SW480 (cell line): ENCODE measurements around the gene ZFYVE1.
A peak's percentile ranks its signal among the peaks of the same experiment; 100 is the strongest.
"Not testable (repeated sequence)": the region's sequence is repeated elsewhere in the genome, so short reads cannot be mapped to it uniquely, and the experiment has no call there.

ENCODE experiments used
- DNase-seq: peaks from one replicate; pipeline ENCODE4 v3.0.0-alpha.2; 2016; ENCODE audit warnings: low spot score

Gene ZFYVE1, protein sequence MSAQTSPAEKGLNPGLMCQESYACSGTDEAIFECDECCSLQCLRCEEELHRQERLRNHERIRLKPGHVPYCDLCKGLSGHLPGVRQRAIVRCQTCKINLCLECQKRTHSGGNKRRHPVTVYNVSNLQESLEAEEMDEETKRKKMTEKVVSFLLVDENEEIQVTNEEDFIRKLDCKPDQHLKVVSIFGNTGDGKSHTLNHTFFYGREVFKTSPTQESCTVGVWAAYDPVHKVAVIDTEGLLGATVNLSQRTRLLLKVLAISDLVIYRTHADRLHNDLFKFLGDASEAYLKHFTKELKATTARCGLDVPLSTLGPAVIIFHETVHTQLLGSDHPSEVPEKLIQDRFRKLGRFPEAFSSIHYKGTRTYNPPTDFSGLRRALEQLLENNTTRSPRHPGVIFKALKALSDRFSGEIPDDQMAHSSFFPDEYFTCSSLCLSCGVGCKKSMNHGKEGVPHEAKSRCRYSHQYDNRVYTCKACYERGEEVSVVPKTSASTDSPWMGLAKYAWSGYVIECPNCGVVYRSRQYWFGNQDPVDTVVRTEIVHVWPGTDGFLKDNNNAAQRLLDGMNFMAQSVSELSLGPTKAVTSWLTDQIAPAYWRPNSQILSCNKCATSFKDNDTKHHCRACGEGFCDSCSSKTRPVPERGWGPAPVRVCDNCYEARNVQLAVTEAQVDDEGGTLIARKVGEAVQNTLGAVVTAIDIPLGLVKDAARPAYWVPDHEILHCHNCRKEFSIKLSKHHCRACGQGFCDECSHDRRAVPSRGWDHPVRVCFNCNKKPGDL

DNA sequence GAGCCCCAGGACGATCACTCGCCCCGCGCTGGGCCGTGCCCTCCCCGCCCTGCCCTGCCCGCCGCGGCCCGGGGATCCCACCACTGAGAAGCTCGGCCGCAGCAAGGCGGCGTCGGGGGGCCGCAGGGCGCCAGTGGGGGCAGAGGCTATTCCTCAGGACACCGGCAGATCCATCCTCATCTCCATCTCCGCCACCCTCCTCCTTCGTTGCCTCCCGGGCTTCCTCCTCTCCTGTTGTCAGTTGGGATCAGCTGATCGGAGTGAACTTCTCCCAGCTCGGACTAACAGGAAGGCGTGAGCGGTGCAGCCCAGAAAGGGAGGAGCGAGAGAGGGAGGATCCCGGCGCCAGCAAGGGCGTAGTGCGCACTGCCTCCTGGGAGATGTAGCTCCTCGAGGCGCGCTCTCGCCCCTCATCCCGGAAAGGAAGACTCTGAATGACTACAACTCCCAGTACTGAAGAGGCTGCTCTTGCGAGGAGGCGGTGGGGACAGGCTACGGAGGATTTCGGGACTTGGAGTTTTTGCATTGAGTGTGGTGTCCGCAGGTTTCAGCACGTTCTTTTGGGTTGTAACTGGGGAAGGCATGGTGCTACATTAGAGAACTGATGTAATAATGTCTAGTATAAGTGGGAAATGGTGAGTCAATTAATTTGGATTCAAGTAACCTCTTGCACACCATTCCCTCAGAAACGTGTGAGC, at the start of gene ZFYVE1:
Gene ZFYVE1, minus strand, starts transcription at position 262 of the 698 bp plus-strand sequence. CDS start 2,598 bp downstream, outside the sequence.
- DNase-seq: peak; percentile 99

DNA sequence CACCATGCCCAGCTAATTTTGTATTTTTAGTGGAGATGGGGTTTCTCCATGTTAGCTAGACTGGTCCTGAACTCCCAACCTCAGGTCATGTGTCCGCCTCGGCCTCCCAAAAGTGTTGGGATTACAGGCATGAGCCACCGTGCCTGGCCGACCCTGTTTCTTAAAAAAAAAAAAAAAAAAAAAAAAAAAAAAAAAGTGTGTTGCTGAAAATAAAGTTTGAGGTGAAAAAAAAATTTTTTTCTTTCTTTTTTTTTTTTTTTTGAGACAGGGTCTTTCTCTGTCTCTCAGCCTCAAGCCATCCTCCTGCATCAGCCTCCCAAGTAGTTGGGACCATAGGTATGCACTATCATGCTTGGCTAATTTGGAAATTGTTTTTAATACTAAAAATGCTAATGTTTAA, 42.7 kb upstream of the ZFYVE1 start:
- no peak for DNase-seq

DNA sequence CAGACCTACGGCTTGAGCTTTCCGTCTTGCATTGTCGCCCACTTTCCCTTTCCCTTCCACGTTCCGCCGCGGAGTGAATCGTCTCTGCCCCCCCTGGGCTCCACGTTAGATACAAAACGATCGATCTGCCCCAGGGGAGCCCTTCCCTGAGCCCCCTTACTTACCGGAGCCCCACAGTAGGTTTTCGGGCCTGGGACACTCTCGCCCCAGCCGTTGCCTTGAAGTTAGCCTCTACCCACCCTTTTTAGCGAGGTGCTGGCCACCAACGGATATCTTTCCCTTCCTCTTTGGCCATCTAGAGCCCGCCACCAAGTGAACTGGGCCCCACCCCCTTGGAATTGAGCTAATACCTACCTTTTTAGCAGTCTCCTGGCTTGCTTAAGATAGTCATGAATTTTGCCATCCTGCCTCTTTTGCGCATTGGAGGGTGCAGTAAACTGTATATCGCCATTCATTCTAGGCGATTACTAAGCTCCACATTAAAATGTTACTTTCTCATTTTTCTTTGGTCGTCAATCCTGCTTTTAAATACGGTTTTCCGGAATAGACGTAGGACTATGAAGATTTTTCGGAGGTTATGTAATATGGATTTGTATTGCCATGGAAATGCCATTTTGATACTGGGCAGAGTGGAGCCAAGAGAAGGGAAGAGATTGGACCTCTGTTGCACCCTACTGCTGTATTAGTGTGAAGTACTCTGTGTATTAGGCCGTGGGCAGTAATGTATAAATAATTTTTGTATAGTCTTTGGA, 32.2 kb upstream of the ZFYVE1 start:
- DNase-seq: peak; percentile 49

DNA sequence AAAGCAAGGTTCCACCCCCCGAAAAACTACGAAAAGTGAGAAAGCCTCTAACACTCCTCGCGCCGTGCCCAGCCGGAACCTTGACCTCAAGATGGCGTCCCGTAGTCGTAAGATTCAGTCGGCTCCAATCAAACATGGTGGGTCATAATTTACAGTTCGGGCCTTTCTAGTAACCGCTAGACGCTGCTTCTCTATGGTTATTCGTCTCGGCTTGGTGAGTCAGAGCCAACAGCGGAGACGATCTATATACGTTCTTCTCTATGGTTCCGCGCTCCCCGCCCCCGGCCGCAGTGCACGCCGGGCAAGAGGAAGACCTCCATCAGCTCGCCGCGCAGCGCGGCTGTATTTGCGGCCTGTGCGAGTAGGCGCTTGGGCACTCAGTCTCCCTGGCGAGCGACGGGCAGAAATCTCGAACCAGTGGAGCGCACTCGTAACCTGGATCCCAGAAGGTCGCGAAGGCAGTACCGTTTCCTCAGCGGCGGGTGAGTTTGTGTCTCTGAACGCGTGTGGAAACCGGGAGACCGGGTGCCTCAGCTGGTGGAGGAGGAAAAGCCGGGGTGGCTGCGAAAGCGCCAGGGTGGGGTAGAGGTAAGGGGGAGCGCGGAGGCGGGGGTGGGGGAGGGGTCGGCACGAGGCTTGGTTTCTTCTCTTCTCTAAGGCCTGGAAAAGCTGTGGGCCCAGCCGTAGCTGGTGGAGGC, 31.5 kb upstream of the ZFYVE1 start, which contains the start of gene RBM25:
Gene RBM25, plus strand, starts transcription at position 311 of the 698 bp plus-strand sequence. CDS start 13,108 bp downstream, outside the sequence.
- DNase-seq: peak; percentile 100

DNA sequence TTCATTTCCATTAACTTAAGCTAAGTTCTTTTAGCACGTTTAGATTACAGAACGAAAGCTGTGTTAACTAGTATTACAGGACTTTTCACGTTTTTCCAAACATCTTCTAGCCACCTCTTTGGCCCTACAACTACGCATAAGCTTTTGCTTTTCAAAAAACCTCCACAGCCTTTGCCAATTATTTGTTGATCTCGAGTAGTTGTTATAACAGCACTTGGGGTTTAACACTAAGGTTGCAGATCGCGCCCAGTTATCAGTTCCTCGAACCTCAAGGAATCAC, 31.0 kb upstream of the ZFYVE1 start:
- DNase-seq: no peak

DNA sequence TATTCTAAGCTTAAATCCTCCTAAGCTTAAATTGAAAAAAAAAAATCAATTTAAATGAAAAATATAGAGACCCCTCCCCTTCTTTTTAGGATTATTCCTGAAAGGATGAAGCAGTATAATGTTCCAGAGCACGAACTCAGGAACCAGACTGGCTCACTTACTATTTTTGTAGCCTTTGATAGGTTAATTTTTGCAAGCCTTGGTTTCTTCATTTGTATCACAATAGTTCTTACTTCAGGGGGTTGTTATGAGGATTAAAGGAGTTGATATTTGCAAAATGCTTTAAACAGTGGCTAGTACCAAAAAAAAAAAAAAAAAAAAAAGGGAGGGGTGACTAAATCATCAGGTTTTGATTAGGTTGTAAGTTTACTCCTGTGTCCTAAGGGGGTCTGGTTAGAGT, 28.3 kb upstream of the ZFYVE1 start:
- DNase-seq: no peak

DNA sequence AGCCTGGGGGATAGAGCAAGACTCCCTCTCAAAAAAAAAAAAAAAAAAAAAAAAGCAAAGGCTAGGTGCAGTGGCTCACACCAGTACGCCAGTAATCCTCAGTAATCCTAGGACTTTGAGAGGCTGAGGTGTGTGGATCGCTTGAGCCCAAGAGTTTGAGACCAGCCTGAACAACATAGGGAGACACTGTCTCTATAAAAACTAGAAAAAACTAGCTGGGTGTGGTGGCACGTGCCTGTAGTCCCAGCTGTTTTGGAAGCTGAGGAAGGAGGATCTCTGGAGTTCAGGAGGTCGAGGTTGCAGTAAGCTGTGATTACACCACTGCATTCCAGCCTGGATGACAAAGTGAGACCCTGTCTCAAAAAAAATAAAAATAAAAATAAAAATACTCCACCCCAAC, 22.5 kb upstream of the ZFYVE1 start:
- no peak for DNase-seq

DNA sequence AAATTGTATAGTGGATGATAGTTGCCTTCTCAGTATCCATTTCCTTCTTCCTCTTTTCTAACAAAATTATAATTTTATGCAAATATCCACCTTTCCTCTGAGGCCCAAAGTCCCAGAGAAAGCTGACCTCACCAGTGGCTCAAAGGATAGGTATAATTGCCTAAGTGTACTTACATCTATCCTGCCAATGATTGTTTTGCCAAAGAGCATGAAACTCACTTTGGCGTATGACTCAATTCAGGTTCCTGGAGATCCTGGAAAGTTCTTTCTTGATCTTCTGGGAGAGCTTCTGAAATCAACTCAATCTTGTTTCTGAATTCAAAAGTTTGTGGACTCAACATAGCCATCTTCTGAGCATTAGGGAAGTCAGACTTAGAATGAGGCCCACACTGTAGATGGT, 20.9 kb upstream of the ZFYVE1 start:
- DNase-seq: no peak

DNA sequence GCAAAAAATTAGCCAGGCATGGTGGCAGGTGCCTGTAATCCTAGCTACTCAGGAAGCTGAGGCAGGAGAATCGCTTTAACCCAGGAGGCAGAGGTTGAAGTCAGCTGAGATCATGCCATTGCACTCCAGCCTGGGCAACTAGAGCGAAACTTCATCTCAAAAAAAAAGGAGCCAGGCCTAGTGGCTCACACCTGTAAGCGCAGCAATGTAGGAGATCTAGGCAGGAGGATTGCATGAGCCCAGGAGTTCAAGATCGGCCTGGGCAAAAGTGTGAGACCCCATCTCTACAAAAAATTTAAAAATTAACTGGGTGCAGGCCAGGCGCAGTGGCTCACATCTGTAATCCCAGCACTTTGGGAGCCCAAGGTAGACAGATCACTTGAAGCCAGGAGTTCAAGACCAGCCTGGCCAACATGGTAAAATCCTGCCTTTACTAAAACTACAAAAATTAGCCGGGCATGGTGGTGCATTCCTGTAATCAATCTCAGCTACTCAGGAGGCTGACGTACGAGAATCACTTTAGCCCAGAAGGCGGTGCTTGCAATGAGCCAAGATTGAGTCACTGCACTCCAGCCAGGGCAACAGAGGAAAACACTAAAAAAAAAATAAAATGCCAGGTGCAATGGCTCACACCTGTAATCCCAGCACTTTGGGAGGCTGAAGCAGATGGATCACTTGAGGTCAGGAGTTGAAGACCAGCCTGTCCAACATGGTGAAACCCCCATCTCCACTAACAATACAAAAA, 10.0 kb upstream of the ZFYVE1 start:
- not testable (repeated sequence) for DNase-seq

DNA sequence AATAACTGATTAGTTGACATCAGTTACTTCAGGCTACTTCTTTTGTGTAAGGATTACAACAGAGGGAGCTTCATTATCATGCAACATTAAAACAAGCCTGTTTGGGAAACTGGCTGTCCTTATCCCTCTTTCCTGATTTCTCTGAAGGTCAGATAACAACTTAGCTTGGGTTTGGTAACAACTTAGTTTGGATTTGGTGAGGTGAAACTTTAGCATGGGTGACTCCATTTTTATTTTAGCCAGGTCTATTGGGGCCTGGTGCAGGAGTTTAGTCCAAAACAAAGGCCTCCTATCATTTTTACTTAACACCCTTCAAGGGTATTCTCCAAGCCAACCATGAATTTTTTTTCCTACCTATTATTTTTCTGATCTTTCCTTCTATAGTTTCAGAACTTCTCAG, 1.1 kb upstream of the ZFYVE1 start:
- no peak for DNase-seq

DNA sequence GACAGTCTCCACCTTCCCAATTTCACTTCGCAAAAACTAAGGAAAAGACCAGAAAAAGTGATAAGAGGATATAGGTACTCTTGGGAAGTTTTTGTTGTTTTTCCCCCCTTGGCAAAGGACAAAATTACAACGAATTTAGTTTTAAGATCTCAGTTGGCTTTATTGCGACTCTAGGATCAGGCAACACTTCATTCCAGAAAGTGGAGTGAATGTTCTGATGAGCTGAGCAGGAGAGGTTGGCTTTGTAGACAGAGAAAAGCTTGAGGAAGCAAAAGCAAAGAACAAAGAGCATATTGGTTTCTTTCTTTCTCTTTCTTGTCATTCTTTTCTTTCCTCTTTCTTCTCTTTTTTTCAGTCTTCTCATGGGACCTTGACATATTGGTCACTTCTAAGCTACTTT, 640 bp upstream of the ZFYVE1 start:
- DNase-seq: no peak

DNA sequence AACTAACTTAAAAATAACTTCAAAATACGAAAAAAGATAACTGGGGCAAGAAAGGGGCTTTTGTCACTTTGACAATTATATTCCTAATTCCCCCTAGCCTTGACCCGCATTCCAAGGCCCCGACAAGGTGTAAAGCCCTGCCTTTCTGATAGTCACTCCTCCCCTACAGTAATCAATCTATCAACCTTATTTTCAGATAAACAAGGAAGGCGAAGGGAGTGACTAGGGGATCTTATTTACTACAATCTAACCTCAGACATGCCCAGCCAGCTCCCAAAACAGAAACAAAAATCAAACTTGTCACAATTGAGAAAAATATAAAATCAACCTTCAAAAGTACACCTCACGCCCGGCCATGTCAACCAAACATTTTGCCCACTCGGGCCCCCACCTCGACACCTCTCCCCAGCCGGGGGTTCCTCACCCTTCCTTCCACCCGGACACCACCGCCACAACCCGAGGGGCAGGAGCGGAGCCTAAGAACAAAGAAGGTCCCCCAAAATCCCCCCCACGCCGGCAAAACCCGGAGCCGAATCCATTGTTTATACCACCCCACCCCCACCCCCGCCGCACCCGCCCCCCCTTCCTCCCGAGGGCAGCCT, 562 bp downstream of the ZFYVE1 start:
- DNase-seq: no peak

DNA sequence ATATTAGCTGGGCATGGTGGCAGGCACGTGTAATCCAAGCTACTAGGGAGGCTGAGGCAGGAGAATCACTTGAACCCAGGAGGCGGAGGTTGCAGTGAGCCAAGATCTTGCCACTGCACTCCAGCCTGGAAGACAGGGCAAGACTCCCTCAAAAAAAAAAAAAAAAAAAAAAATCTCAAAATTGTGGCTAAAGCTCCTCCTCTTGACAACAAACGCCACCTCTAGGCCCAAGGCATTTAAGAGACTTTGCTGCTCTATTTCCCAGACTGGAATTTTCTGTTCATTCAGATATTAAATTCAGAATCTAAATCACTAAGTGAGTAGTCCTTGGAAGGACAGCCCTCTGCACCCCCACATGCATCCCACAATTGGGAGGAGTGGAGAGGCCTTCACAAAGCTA, 1.4 kb downstream of the ZFYVE1 start:
- DNase-seq: no peak

DNA sequence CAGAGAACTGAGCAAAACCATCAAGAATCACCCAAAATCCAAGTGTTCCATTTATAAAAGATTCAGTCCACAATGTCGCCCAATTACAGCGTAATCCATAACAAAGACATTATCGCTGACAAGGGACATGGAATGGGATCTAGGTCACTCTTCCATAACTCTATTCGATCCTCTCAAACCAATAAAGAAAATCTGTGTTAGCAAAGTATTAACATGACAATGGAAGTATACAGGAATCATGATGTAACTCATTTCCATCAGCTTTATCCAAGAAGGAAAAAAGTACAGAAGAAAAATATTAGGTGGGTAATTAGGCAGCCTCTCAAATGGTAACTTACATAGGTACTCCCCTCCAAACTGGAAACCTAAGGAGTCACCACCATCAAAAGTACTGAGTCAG, 4.9 kb downstream of the ZFYVE1 start:
- DNase-seq: no peak

DNA sequence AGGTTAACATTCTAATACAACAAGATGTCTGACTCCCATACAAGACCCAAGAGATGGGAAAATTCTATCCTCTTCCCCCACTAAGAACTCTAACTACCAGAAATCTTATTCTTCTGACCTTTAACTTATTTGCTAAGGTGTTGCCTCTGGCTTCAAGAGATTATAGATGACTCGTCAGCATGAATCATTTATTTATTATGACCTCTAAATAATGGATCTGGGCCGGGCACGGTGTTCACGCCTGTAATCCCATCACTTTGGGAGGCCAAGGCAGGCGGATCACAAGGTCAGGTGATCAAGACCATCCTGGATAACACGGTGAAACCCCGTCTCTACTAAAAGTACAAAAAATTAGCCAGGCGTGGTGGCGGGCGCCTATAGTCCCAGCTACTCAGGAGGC, 10.9 kb downstream of the ZFYVE1 start:
- not testable (repeated sequence) for DNase-seq

DNA sequence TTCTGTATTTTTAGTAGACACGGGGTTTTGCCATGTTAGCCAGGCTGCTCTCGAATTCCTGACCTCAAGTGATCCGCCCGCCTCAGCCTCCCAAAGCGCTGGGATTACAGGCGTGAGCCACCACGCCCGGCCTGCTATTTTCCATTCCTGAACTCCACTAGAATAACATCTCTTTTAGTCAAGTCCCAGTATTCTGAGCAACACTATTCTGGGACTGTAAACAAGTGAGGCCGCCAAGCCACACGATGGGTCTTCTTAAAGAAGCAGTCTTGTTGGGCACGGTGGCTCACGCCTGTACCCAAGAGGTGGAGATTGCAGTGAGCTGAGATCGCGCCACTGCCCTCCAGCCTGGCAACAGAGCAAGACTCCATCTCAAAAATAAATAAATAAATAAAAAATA, 11.4 kb downstream of the ZFYVE1 start:
- DNase-seq: not testable (repeated sequence)

DNA sequence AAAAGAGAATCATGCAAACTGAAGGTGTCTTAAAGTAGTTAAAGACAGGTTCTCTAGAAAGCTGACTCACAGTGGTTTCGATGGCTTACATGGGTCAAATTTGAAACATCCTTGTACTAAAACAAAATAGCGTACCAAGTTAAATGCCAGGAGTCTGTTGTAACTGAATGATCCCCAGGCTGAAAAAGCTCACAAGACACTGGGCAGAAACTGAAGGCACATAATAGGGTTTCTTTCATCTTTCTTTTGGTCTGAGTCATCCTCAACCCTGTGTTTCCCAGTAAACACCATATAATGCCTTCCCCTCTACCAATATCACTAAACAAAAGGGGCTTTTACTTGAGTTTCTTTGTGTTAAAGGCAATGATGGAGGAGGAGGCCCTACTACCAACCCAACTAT, 12.8 kb downstream of the ZFYVE1 start:
- DNase-seq: no peak

DNA sequence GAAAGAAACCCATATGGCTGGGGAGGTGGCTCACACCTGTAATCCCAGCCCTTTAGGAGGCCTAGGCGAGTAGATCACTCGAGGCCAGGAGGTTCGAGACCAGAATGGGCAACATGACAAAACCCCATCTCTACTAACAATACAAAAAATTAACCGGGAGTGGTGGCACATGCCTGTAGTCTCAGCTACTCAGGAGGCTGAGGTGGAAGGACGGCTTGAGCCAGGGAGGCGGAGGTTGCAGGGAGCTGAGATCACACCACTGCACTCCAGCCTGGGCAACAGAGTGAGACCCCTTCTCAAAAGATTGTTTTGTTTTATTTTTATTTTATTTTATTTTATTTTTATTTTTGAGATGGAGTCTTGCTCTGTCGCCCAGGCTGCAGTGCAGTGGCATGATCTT, 15.7 kb downstream of the ZFYVE1 start:
- not testable (repeated sequence) for DNase-seq

DNA sequence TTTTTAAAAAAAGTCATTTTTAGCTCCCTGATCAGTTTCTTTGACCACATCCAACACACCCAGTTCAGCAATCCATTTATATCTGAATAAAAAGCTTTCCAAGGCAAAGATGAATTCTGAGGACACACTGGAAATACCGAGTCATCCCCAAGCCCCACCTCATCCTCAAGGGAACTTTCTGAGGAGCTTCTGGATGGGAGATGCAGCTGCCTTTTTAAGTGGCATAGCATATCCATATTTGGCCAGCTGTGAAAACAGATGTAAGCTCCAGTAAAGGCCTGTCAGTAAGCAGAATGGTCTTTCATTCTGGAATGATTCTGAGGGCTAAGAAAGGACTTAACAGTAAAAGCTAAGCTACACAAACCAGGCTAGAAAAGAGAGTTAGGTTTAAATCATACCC, 18.4 kb downstream of the ZFYVE1 start:
- DNase-seq: no peak

DNA sequence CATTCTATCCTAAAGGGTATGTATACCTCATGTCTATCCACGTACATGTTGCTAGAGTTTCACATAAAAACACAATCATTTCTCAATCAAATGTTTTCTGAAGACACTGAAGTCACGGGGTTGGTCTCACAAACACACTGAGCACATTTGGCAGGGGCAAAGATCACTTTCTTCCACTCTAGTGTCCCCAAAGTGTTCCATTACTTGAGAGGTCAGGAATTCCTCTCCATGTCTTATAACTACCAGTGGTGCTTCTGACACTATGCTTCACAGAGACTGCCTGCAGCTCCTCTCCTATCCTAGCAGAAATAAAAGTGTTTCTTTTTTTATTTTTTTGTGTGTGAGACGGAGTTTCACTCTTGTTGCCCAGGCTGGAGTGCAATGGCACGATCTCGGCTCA, 19.1 kb downstream of the ZFYVE1 start:
- no peak for DNase-seq
